ENCODE results near the gene PYGM. TPM values are rescaled to one million over a fixed set of nuclear protein-coding genes. Genes with fewer than 3 reads are reported as not detected.

PYGM gene
- polyA plus RNA-seq, 6 donors from 2014 or later: 2.1 to 4.9 (median 2.2) TPM; not detected in 1

- Mint-ChIP-seq H3K27ac (peak overlapping the region in 5 of 6 donors; percentile 60 to 90 (median 76)), H3K4me1 (peaks cover 7 to 24% (median 15%) of the 10 kb centered on the region in 3 donors), H3K36me3 (no peaks in the 10 kb centered on the region), H3K9me3 (no peaks in the 10 kb centered on the region), H3K27me3 (no peaks in the 10 kb centered on the region), H3K4me3 (no peak overlapping the region)
- no peak for DNase-seq
- peak; percentile 70 to 81 for ATAC-seq (ENCODE audit: low read depth in 2 of 2)
Measured at GRCh38 chr11:64787526-64788320, 27.9 kb upstream of the PYGM start.

- Mint-ChIP-seq H3K4me1 (peaks cover 13 to 32% (median 25%) of the 10 kb centered on the region in 3 donors), H3K4me3 (no peak overlapping the region), H3K36me3 (no peaks in the 10 kb centered on the region), H3K27me3 (no peaks in the 10 kb centered on the region), H3K9me3 (no peaks in the 10 kb centered on the region), H3K27ac (peak overlapping the region in 1 of 6 donors; percentile 81)
- ATAC-seq (ENCODE audit: low read depth in 2 of 2) (no peak), DNase-seq (no peak)
Measured at GRCh38 chr11:64786308-64786707, 26.5 kb upstream of the PYGM start.

- Mint-ChIP-seq H3K4me3 (no peak overlapping the region), H3K4me1 (peaks cover 22 to 38% (median 26%) of the 10 kb centered on the region in 3 donors), H3K9me3 (no peaks in the 10 kb centered on the region), H3K27me3 (no peaks in the 10 kb centered on the region), H3K27ac (peak overlapping the region in 3 of 6 donors; percentile 42 to 60 (median 50)), H3K36me3 (no peaks in the 10 kb centered on the region)
- DNase-seq (no peak), ATAC-seq (ENCODE audit: low read depth in 2 of 2) (no peak)
Measured at GRCh38 chr11:64784813-64785581, 25.2 kb upstream of the PYGM start.

GRCh38 chr11:64778473-64779298 lies 18.9 kb upstream of the PYGM start, which contains the start of gene SF1:
Gene SF1, minus strand, starts transcription at chr11:64778542. Its CDS starts 150 bp downstream, at chr11:64778392.
- Mint-ChIP-seq H3K9me3 (no peaks in the 10 kb centered on the region), H3K27me3 (no peaks in the 10 kb centered on the region), H3K36me3 (peaks cover 13 to 27% of the 10 kb centered on the region in 2 donors), H3K4me3 (peak within 1 kb of the TSS; percentile 88 to 96 (median 94)), H3K27ac (peak within 1 kb of the TSS; percentile 99 to 100 (median 100)), H3K4me1 (peaks cover 50 to 79% (median 51%) of the 10 kb centered on the region in 3 donors)
- DNase-seq (peak; percentile 100), ATAC-seq (ENCODE audit: low read depth in 2 of 2) (peak; percentile 80 to 81)

GRCh38 chr11:64778223-64778472 lies 18.4 kb upstream of the PYGM start:
- Mint-ChIP-seq H3K27me3 (no peaks in the 10 kb centered on the region), H3K27ac (peak overlapping the region in 2 of 6 donors; percentile 99 to 100), H3K4me3 (peak overlapping the region; percentile 86 to 96 (median 92)), H3K36me3 (peaks cover 13 to 27% of the 10 kb centered on the region in 2 donors), H3K9me3 (no peaks in the 10 kb centered on the region), H3K4me1 (peaks cover 55 to 83% (median 57%) of the 10 kb centered on the region in 3 donors)
- ATAC-seq (ENCODE audit: low read depth in 2 of 2) (peak; percentile 0 to 1), DNase-seq (no peak)

GRCh38 chr11:64777449-64778222 lies 17.9 kb upstream of the PYGM start:
- Mint-ChIP-seq H3K4me1 (peaks cover 54 to 83% (median 57%) of the 10 kb centered on the region in 3 donors), H3K27me3 (no peaks in the 10 kb centered on the region), H3K36me3 (peaks cover 13 to 27% of the 10 kb centered on the region in 2 donors), H3K4me3 (peak overlapping the region; percentile 88 to 96 (median 94)), H3K27ac (peak overlapping the region; percentile 69 to 100 (median 96)), H3K9me3 (no peaks in the 10 kb centered on the region)
- ATAC-seq (ENCODE audit: low read depth in 2 of 2) (peak; percentile 2 to 4), DNase-seq (peak; percentile 78)

- DNase-seq (no peak), ATAC-seq (ENCODE audit: low read depth in 2 of 2) (no peak)
- Mint-ChIP-seq H3K36me3 (peaks cover 20 to 27% of the 10 kb centered on the region in 2 donors), H3K4me3 (peak overlapping the region; percentile 88 to 96 (median 94)), H3K27ac (peak overlapping the region; percentile 90 to 97 (median 95)), H3K9me3 (no peaks in the 10 kb centered on the region), H3K4me1 (peaks cover 54 to 83% (median 57%) of the 10 kb centered on the region in 3 donors), H3K27me3 (no peaks in the 10 kb centered on the region)
Measured at GRCh38 chr11:64776875-64777274, 17.1 kb upstream of the PYGM start.

- no peaks in the 10 kb centered on the region for H3K9me3 Mint-ChIP-seq
- peak overlapping the region; percentile 88 to 96 (median 94) for H3K4me3 Mint-ChIP-seq
- peaks cover 58 to 84% (median 61%) of the 10 kb centered on the region in 3 donors for H3K4me1 Mint-ChIP-seq
- H3K27ac Mint-ChIP-seq: peak overlapping the region; percentile 54 to 97 (median 95)
- H3K36me3 Mint-ChIP-seq: peaks cover 20 to 27% of the 10 kb centered on the region in 2 donors
- no peaks in the 10 kb centered on the region for H3K27me3 Mint-ChIP-seq
- ATAC-seq (ENCODE audit: low read depth in 2 of 2) (no peak), DNase-seq (no peak)
Measured at GRCh38 chr11:64776425-64776824, 16.7 kb upstream of the PYGM start.

- H3K4me3 Mint-ChIP-seq: peak overlapping the region in 6 of 8 donors; percentile 9 to 94 (median 46)
- peaks cover 66 to 83% (median 73%) of the 10 kb centered on the region in 3 donors for H3K4me1 Mint-ChIP-seq
- no peak for ATAC-seq (ENCODE audit: low read depth in 2 of 2)
- peaks cover 32 to 44% of the 10 kb centered on the region in 2 donors for H3K36me3 Mint-ChIP-seq
- no peak for DNase-seq
- H3K27ac Mint-ChIP-seq: peak overlapping the region in 3 of 6 donors; percentile 49 to 80 (median 62)
- H3K9me3 Mint-ChIP-seq: no peaks in the 10 kb centered on the region
- H3K27me3 Mint-ChIP-seq: no peaks in the 10 kb centered on the region
Measured at GRCh38 chr11:64774144-64774543, 14.4 kb upstream of the PYGM start.

- Mint-ChIP-seq H3K27ac (peak overlapping the region; percentile 84 to 99 (median 91)), H3K4me3 (peak overlapping the region; percentile 71 to 92 (median 78)), H3K27me3 (no peaks in the 10 kb centered on the region), H3K36me3 (peaks cover 33 to 54% of the 10 kb centered on the region in 2 donors), H3K9me3 (no peaks in the 10 kb centered on the region), H3K4me1 (peaks cover 76 to 96% (median 82%) of the 10 kb centered on the region in 3 donors)
- ATAC-seq (ENCODE audit: low read depth in 2 of 2) (peak; percentile 64 to 67), DNase-seq (peak; percentile 53)
Measured at GRCh38 chr11:64772303-64773018, 12.7 kb upstream of the PYGM start.

GRCh38 chr11:64771861-64772260 lies 12.1 kb upstream of the PYGM start:
- Mint-ChIP-seq H3K27ac (peak overlapping the region; percentile 84 to 99 (median 91)), H3K4me3 (peak overlapping the region; percentile 71 to 92 (median 78)), H3K4me1 (peaks cover 70 to 96% (median 79%) of the 10 kb centered on the region in 3 donors), H3K9me3 (no peaks in the 10 kb centered on the region), H3K27me3 (no peaks in the 10 kb centered on the region), H3K36me3 (peaks cover 27 to 48% of the 10 kb centered on the region in 2 donors)
- peak; percentile 65 for DNase-seq
- peak; percentile 88 to 89 for ATAC-seq (ENCODE audit: low read depth in 2 of 2)

- peaks cover 20 to 35% of the 10 kb centered on the region in 2 donors for H3K36me3 Mint-ChIP-seq
- ATAC-seq (ENCODE audit: low read depth in 2 of 2) (no peak), DNase-seq (no peak)
Measured at GRCh38 chr11:64770120-64770519, 10.3 kb upstream of the PYGM start.

More at GRCh38 chr11:64770120-64770519, 10.3 kb upstream of the PYGM start:
- peak overlapping the region in 1 of 6 donors; percentile 93 for H3K27ac Mint-ChIP-seq
- peaks cover 65 to 89% (median 77%) of the 10 kb centered on the region in 3 donors for H3K4me1 Mint-ChIP-seq
- H3K9me3 Mint-ChIP-seq: no peaks in the 10 kb centered on the region
- no peaks in the 10 kb centered on the region for H3K27me3 Mint-ChIP-seq
- peak overlapping the region in 6 of 8 donors; percentile 43 to 81 (median 72) for H3K4me3 Mint-ChIP-seq
